Stimulated activated CD4-positive, alpha-beta T cell treated with anti-CD3 and anti-CD28 coated beads, Interleukin-1b, Interleukin-23, amount 100 ng/mL, for 4 hours (primary cell): ENCODE results near the gene CCT5.
"Not testable (repeated sequence)": the region's sequence is repeated elsewhere in the genome, so short reads cannot be mapped to it uniquely, and the experiment has no call there.

Source experiments
- DNase-seq, 2 donors: peaks; one replicate each; pipeline ENCODE4 v3.0.0-alpha.2; 2020; ENCODE audit warnings: low read depth in 2 of 2

The CCT5 gene

GRCh38 chr5:10246761-10247160, 3.3 kb upstream of the CCT5 start:
- DNase-seq, result no peak

- DNase-seq, result not testable (repeated sequence)
Observed at GRCh38 chr5:10247217-10247616, 2.9 kb upstream of the CCT5 start.

GRCh38 chr5:10248378-10249260, 1.5 kb upstream of the CCT5 start:
- no peak for DNase-seq

- no peak for DNase-seq
Observed at GRCh38 chr5:10250806-10251276, 761 bp downstream of the CCT5 start.

- no peak for DNase-seq
Observed at GRCh38 chr5:10251405-10251804, 1.3 kb downstream of the CCT5 start.

- DNase-seq, result no peak
Observed at GRCh38 chr5:10253390-10253789, 3.3 kb downstream of the CCT5 start.

GRCh38 chr5:10254686-10255085, 4.6 kb downstream of the CCT5 start:
- no peak for DNase-seq

- DNase-seq, result no peak
Observed at GRCh38 chr5:10257870-10258269, 7.8 kb downstream of the CCT5 start.

GRCh38 chr5:10259899-10260298, 9.8 kb downstream of the CCT5 start:
- DNase-seq, result no peak

- no peak for DNase-seq
Observed at GRCh38 chr5:10261065-10261464, 11.0 kb downstream of the CCT5 start.

GRCh38 chr5:10262121-10262774, 12.2 kb downstream of the CCT5 start:
- no peak for DNase-seq

GRCh38 chr5:10262995-10263394, 12.9 kb downstream of the CCT5 start:
- no peak for DNase-seq

GRCh38 chr5:10264604-10265003, 14.5 kb downstream of the CCT5 start:
- DNase-seq, result no peak

GRCh38 chr5:10265245-10266109, 15.4 kb downstream of the CCT5 start:
- DNase-seq, result no peak

GRCh38 chr5:10266137-10266536, 16.1 kb downstream of the CCT5 start:
- DNase-seq, result no peak

- DNase-seq, result no peak
Observed at GRCh38 chr5:10266839-10267238, 16.8 kb downstream of the CCT5 start.

- DNase-seq, result no peak
Observed at GRCh38 chr5:10268100-10268499, 18.0 kb downstream of the CCT5 start.

GRCh38 chr5:10272053-10272874, 22.2 kb downstream of the CCT5 start:
- DNase-seq, result no peak

- DNase-seq, result not testable (repeated sequence)
Observed at GRCh38 chr5:10272875-10273209, 22.8 kb downstream of the CCT5 start.

GRCh38 chr5:10275460-10275859, 25.4 kb downstream of the CCT5 start:
- no peak for DNase-seq

- no peak for DNase-seq
Observed at GRCh38 chr5:10275991-10276390, 25.9 kb downstream of the CCT5 start.
